Heart left ventricle (tissue), 16 donors: ENCODE results near the gene PDE9A. TPM values are rescaled to one million over a fixed set of nuclear protein-coding genes. Genes with fewer than 3 reads are reported as not detected.

ENCODE experiments used
- ATAC-seq, 4 donors: fragments of 200-7000 bp; cut with Tn5 transposase; one replicate each; pipeline ENCODE4 v1.9.1; 2020 to 2022; ENCODE audit warnings: moderate library complexity in 4 of 4, mild to moderate bottlenecking in 3 of 4, moderate number of reproducible peaks in 1 of 4
- DNase-seq, 5 donors: peaks; one replicate each; pipeline ENCODE4 v3.0.0-alpha.2; 2020
- H3K27ac ChIP-seq, 12 donors: fragments of 200-600 bp; sonication (generic) in 4 of 12; one replicate each; pipeline versions ENCODE4 v1.5.0 to v1.8.0; 2016 to 2022; ENCODE audit warnings: mild to moderate bottlenecking in 2 of 12
- H3K27me3 ChIP-seq, 9 donors: fragments of 200-600 bp; sonication (generic) in 2 of 9; one replicate each; pipeline versions ENCODE4 v1.5.1 to v1.8.0; 2016 to 2022; ENCODE audit warnings: mild to moderate bottlenecking in 3 of 9
- H3K36me3 ChIP-seq, 9 donors: fragments of 200-600 bp; sonication (generic) in 2 of 9; one replicate each; pipeline versions ENCODE4 v1.5.0 to v1.8.0; 2018 to 2022; ENCODE audit warnings: mild to moderate bottlenecking in 2 of 9
- H3K4me1 ChIP-seq, 12 donors: fragments of 200-600 bp; sonication (generic) in 4 of 12; one replicate each; pipeline versions ENCODE4 v1.5.0 to v1.8.0; 2016 to 2022; ENCODE audit warnings: mild to moderate bottlenecking in 3 of 12
- H3K4me3 ChIP-seq, 12 donors: fragments of 200-600 bp; sonication (generic) in 4 of 12; one replicate each; pipeline versions ENCODE4 v1.5.0 to v1.8.0; 2017 to 2022; ENCODE audit warnings: mild to moderate bottlenecking in 9 of 12, moderate library complexity in 4 of 12
- H3K9me3 ChIP-seq, 12 donors: fragments of 200-600 bp; sonication (generic) in 4 of 12; one replicate each; pipeline versions ENCODE4 v1.5.0 to v1.8.0; 2016 to 2022; ENCODE audit warnings: mild to moderate bottlenecking in 1 of 12
- POLR2A ChIP-seq, 2 donors: fragments of 450-650 bp; IDR thresholded peaks; one replicate each; pipeline ENCODE4 v1.6.1; 2017; ENCODE audit warnings: antibody characterized with exemption in 2 of 2, mild to moderate bottlenecking in 2 of 2, moderate library complexity in 2 of 2
- WGBS, 4 donors: extraction: QIAGEN DNeasy Blood & Tissue Kit in 2 of 4; methylation state at CpG; one replicate each; pipeline versions ENCODE4 v1.1.5 to v1.1.7; 2013 to 2018; 5-methylcytosine and 5-hydroxymethylcytosine counted together
- intact Hi-C, 10 donors: fragments of 100-400 bp; cut with DNase I; formaldehyde crosslinking; loops; one replicate each; pipeline versions ENCODE4 v1.11.1 to v1.14.2; 2022
- polyA plus RNA-seq, 2 donors: library from polyadenylated mRNA; stranded (reverse); fragments of 200-250 nt; gene quantifications; one replicate each; pipeline ENCODE4 v1.2.3, GENCODE V29; 2013
- total RNA-seq, 9 donors: library from RNA; depleted of rRNA in 2 of 9; stranded (reverse); fragments of >200 nt in 2 of 9; fragmentation: NEBNext Ultra II Directional in 3 of 9; extraction: Animal tissue kit (Norgen Biotek cat#: 25700) in 3 of 9; gene quantifications; one replicate each; pipeline versions ENCODE4 v1.1.0 to v1.2.4, GENCODE V29; 2016 to 2023
- TF ChIP-seq, protein P1 (sequence below), 12 donors: fragments of 200-600 bp; sonication (generic) in 4 of 12; IDR thresholded peaks; one replicate each; pipeline versions ENCODE4 v1.5.0 to v1.8.0; 2018 to 2022; ENCODE audit warnings: antibody characterized with exemption in 12 of 12, mild to moderate bottlenecking in 5 of 12
- donor health status: ischemic (EF 13 %, LVEDD 7.1; RV severe dilation, severe dysfunction).
- donor health status: healthy with polysubstance abuse.
- donor health status: DM: no; HTN: yes; CAD: no.
- donor health status: DM: no; HTN: no; CAD: no.
- donor health status: ischemic (EF 25% LVEDD 6.9; RV normal size, moderate dysfunction).
- donor health status: ischemic (EF 25% LVEDD 5.7; RV mildly dilated, moderate dysfunction).
- donor health status: healthy.
- donor health status: DM: yes; HTN: yes; CAD: no.
- donor health status: ischemic (EF 35%, LVEDD 5.7; RV mildly dilated, moderate dysfunction).
- donor health status: nonischemic (EF 11% LVEDD 7.7; RV severe dilation, severe dysfunction).
- donor health status: DM: yes; HTN: yes; CAD: no.
- donor health status: PGD.
- donor health status: ischemic (EF 29% LVEDD 5.4; RV normal size, mild dysfunction).
- donor health status: nonischemic (EF 23%, LVEDD 6.1; RV moderate dilation, normal function).

Gene PDE9A
- total and polyA plus RNA-seq, 11 donors, result 1.5 to 4.0 (median 3.1) TPM

DNA sequence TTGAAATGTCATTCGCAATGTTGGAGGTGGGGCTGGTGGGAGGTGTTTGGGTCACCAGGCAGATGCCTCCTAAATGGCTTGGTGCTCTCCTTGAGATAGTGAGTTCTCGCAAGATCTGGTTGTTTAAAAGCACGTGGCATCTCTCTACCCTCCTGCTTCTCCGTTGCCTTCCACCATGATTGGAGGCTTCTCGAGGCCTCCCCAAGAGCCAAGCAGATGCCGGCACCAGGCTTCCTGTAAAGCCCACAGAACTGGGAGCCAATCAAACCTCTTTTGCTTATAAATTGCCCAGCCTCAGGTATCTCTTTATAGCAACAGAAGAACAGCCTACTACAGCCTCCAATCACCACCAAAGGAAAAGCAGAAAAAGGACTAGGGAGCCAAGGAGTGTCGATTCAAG lies 80.5 kb downstream of the PDE9A start:
- DNase-seq (no peak), ATAC-seq (no peak)
- WGBS, 4 donors, result 95 to 97% (median 95%) methylated on average over 7 of the region's 7 CpGs
- Histone ChIP-seq H3K36me3 (peaks cover 0 to 11% (median 0%) of the 10 kb centered on the region in 9 donors), H3K27ac (no peak overlapping the region), H3K9me3 (peaks cover 0 to 7% (median 0%) of the 10 kb centered on the region in 12 donors), H3K4me3 (no peak overlapping the region), H3K27me3 (no peaks in the 10 kb centered on the region), H3K4me1 (peaks cover 0 to 34% (median 11%) of the 10 kb centered on the region in 12 donors)
- intact Hi-C loops, result no loop called here
- TF ChIP-seq, protein P1, sequence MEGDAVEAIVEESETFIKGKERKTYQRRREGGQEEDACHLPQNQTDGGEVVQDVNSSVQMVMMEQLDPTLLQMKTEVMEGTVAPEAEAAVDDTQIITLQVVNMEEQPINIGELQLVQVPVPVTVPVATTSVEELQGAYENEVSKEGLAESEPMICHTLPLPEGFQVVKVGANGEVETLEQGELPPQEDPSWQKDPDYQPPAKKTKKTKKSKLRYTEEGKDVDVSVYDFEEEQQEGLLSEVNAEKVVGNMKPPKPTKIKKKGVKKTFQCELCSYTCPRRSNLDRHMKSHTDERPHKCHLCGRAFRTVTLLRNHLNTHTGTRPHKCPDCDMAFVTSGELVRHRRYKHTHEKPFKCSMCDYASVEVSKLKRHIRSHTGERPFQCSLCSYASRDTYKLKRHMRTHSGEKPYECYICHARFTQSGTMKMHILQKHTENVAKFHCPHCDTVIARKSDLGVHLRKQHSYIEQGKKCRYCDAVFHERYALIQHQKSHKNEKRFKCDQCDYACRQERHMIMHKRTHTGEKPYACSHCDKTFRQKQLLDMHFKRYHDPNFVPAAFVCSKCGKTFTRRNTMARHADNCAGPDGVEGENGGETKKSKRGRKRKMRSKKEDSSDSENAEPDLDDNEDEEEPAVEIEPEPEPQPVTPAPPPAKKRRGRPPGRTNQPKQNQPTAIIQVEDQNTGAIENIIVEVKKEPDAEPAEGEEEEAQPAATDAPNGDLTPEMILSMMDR (IDR thresholded peaks at IDR 0.05), result no peak
- no peak for TF ChIP-seq POLR2A (IDR thresholded peaks at IDR 0.05)

DNA sequence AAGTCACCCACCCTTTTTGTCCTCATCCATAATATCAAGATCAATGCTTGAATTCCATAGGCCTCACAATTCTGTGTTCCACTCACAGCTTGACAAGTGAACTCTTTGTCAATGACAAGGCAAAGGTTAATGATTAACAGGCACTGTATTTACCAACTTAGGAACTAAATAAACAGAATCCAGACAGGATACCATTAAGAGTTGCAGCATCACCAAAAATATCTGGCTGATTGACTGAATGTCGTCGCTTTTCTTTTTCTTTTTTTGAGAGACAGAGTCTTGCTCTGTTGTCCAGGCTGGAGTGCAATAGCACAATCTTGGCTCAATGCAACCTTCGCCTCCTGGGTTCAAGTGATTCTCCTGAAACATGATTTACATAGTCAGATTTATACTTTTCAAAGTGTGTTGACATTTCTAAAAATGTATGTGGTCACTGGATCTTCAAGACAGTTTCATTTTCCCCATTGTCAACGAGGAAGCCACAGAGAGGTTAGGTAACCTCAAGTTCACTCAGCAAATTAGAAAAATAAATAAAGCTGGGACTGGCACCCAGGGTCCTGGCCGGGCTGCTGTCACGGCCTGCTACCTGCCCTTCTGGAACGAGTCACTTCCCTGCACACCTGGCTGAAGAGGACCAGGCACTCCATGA lies 81.0 kb downstream of the PDE9A start:
- ATAC-seq (no peak), DNase-seq (no peak)
- Histone ChIP-seq H3K36me3 (peaks cover 0 to 11% (median 0%) of the 10 kb centered on the region in 9 donors), H3K4me3 (no peak overlapping the region), H3K9me3 (peaks cover 0 to 2% (median 0%) of the 10 kb centered on the region in 12 donors), H3K27me3 (no peaks in the 10 kb centered on the region), H3K27ac (peak overlapping the region in 1 of 12 donors; percentile 6), H3K4me1 (peaks cover 0 to 38% (median 13%) of the 10 kb centered on the region in 12 donors)
- WGBS, 4 donors, result 74 to 90% (median 83%) methylated on average over 7 of the region's 7 CpGs
- no peak for TF ChIP-seq POLR2A (IDR thresholded peaks at IDR 0.05)
- TF ChIP-seq, protein P1 (IDR thresholded peaks at IDR 0.05), result no peak
- intact Hi-C loops, result no loop called here

- peaks cover 0 to 11% (median 0%) of the 10 kb centered on the region in 9 donors for H3K36me3 ChIP-seq
- TF ChIP-seq POLR2A (IDR thresholded peaks at IDR 0.05), result no peak
- TF ChIP-seq, protein P1 (IDR thresholded peaks at IDR 0.05), result no peak
- no peaks in the 10 kb centered on the region for H3K27me3 ChIP-seq
- 96 to 100% (median 97%) methylated on average over 5 to 8 of the region's 8 CpGs for WGBS, 4 donors
- ATAC-seq (no peak), DNase-seq (no peak)
- intact Hi-C loops, result loop anchor here in 1 of 10 donors (5.0 kb wide), 1 partner anchor 78 kb away; no protein-coding TSS in a partner anchor
- no peak overlapping the region for H3K4me3 ChIP-seq
- peaks cover 0 to 38% (median 13%) of the 10 kb centered on the region in 12 donors for H3K4me1 ChIP-seq
- no peaks in the 10 kb centered on the region for H3K9me3 ChIP-seq
- H3K27ac ChIP-seq, result no peak overlapping the region
Observed at GRCh38 chr21:42735061-42735460, 81.6 kb downstream of the PDE9A start.

DNA sequence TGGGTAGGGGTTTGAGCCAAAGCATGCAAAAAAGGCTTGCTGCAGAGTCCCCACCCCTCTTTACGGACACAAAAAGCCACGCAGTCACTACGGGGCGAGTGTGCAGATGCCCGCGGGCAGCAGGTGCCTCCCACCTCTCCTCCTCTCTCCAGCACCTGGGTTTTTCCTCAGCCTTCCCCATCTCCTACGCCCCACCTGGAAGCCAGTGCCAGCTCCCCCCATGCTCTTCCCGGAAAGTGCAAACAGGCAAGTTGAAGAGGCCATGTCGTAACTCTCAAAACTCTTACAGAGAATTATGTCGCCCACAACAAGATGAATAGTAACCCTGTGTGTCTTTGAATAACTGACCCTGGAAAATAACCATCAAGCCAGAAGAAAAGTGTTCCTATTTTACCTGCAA lies 82.5 kb downstream of the PDE9A start:
- Histone ChIP-seq H3K27me3 (no peaks in the 10 kb centered on the region), H3K9me3 (no peaks in the 10 kb centered on the region), H3K4me3 (no peak overlapping the region), H3K36me3 (peaks cover 0 to 11% (median 0%) of the 10 kb centered on the region in 9 donors), H3K27ac (no peak overlapping the region), H3K4me1 (peaks cover 0 to 38% (median 15%) of the 10 kb centered on the region in 12 donors)
- intact Hi-C loops, result loop anchor here in 1 of 10 donors (5.0 kb wide), 1 partner anchor 79 kb away; no protein-coding TSS in a partner anchor
- DNase-seq (no peak), ATAC-seq (no peak)
- 91 to 95% (median 93%) methylated on average over 10 of the region's 10 CpGs for WGBS, 4 donors
- TF ChIP-seq, protein P1 (IDR thresholded peaks at IDR 0.05), result no peak
- no peak for TF ChIP-seq POLR2A (IDR thresholded peaks at IDR 0.05)
